IPS DF 6.9 (cell line): ENCODE results near the gene SH3GL1.

ENCODE experiments used
- DNase-seq: peaks from one replicate; pipeline ENCODE4 v3.0.0-alpha.2; 2013; ENCODE audit warnings: low read depth, low spot score
- H3K27ac ChIP-seq: one replicate; pipeline ENCODE4 v1.5.1; 2013; ENCODE audit warnings: low read length, control low read depth
- H3K27me3 ChIP-seq: 2 replicates; pipeline ENCODE4 v1.6.1; 2013; ENCODE audit warnings: mild to moderate bottlenecking, low read length; ENCODE audit not compliant: control insufficient read depth, insufficient read depth
- H3K36me3 ChIP-seq: 2 replicates; pipeline ENCODE4 v1.6.1; 2013; ENCODE audit warnings: low read length; ENCODE audit not compliant: control insufficient read depth, insufficient read depth
- H3K4me1 ChIP-seq: 2 replicates; pipeline ENCODE4 v1.6.1; 2013; ENCODE audit warnings: low read length; ENCODE audit not compliant: control insufficient read depth, insufficient read depth
- H3K4me3 ChIP-seq: 2 replicates; pipeline ENCODE4 v1.5.1; 2013; ENCODE audit warnings: mild to moderate bottlenecking, low read length
- H3K9me3 ChIP-seq: 2 replicates; pipeline ENCODE4 v1.6.1; 2013; ENCODE audit warnings: low read length, inconsistent platforms; ENCODE audit not compliant: control insufficient read depth, insufficient read depth
- WGBS: extraction: QIAGEN DNeasy Blood & Tissue Kit; methylation state at CpG from one replicate; pipeline ENCODE4 v1.1.7; 2013; ENCODE audit warnings: mixed read lengths, missing lambda C conversion rate; ENCODE audit not compliant: insufficient read length, insufficient coverage; 5-methylcytosine and 5-hydroxymethylcytosine counted together

SH3GL1 gene

DNA sequence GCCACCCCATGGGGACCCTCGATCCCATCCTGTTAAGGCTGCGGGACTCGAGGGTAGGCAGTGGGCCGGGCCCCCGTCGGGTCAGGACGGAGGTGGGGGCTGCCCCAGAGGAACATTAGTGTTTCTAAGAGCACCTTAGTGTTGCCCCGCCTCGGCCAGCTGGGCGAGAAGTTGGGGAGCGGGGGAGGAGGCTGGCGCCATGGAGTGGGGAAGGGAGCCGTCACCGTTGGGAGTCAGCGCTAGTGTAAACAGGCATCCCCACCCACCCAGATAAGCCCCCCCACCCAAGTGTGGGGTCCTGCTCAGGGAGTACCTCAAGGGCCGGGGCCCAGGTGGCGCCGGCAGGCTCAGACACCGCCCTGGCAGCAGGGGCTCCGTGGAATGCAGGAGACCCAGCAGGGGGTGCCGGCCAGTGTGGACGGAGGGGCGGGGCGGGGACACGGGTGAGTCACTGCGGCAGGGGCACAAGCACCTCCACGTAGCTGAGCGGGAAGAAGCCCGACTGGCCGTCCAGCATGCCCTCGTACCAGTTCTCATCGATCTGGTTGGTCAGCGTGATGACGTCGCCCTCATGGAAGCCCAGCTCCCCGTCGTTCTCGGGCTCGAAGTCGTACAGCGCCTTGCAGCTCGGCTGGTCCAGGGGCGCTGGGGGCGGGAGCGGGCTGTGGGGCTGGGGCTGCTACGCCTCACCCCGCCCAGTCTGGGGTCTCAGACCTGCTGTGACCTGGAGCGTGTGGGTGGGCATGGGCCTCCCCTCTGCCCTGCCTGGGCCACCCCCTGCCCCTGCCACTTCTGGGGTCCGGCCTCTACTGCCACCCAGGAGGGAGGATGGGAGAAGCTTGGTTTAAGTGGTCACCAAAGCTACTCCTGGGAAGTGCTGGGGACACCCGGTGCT lies 38.9 kb downstream of the SH3GL1 start:
- peaks cover 19% of the 10 kb centered on the region for H3K36me3 ChIP-seq
- no peaks in the 10 kb centered on the region for H3K9me3 ChIP-seq
- no peaks in the 10 kb centered on the region for H3K27me3 ChIP-seq
- no CpG with 5 or more reads among the region's 50 CpGs for WGBS
- H3K4me1 ChIP-seq = 0 out of 2 replicates have a peak, but pooled peaks cover 2% of the 10 kb centered on the region
- H3K4me3 ChIP-seq = no peak overlapping the region
- DNase-seq = no peak
- H3K27ac ChIP-seq = no peak overlapping the region

DNA sequence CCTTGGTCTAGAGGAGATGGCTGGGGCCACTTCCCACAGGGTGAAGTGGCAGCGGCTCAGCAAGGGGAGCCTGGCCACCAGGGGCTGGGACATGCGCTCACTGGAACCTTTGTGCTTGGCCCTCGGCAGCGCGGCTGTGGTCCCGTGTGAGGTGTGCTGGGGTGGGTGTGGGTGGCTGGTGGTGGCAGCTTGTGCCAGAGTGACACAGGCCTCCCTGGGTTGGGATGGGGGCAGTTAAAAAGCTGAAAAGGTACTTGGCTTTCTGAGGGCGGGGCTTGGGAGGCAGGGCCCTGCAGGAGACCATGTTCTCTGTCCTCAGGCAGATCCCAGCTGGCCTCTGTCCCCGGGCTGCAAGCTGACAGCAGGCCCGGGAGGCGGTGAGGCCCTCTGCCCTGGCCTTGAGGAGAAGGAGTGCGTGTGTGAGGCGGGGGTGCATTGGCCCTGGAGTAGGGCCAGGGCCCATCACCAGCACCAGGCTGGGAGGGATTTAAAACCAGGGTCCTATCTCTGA lies 39.7 kb downstream of the SH3GL1 start:
- Histone ChIP-seq H3K9me3 (no peaks in the 10 kb centered on the region), H3K4me1 (0 out of 2 replicates have a peak, but pooled peaks cover 2% of the 10 kb centered on the region), H3K27ac (no peak overlapping the region), H3K4me3 (no peak overlapping the region), H3K27me3 (no peaks in the 10 kb centered on the region), H3K36me3 (peaks cover 17% of the 10 kb centered on the region)
- DNase-seq = no peak
- no CpG with 5 or more reads among the region's 12 CpGs for WGBS

DNA sequence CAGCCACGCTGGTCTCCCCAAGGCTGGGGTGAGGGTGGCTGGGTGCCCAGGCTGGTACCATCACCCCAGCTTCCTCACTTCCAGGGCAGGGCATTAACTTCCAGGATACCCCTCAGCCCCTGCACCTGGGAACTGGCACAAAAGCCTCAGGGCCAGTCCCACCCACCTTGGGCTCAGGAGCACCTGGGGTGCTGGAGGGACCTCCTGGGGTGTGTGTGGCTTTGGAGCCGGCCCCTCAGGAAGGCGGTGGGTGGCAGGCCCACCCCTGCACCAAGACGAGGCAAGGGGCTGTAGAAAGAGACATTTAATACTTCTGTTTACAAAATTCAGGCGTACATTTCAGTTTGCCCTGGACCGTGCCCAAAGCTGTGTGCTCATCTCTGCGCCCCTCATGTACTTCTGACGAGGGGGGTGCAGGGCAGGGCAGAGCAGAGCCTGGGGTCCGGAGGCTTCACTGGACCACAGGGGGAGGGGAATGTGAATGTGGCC lies 40.2 kb downstream of the SH3GL1 start:
- Histone ChIP-seq H3K27ac (no peak overlapping the region), H3K4me3 (no peak overlapping the region), H3K4me1 (0 out of 2 replicates have a peak, but pooled peaks cover 2% of the 10 kb centered on the region), H3K36me3 (peaks cover 15% of the 10 kb centered on the region), H3K27me3 (no peaks in the 10 kb centered on the region), H3K9me3 (no peaks in the 10 kb centered on the region)
- no peak for DNase-seq
- no CpG with 5 or more reads among the region's 9 CpGs for WGBS

DNA sequence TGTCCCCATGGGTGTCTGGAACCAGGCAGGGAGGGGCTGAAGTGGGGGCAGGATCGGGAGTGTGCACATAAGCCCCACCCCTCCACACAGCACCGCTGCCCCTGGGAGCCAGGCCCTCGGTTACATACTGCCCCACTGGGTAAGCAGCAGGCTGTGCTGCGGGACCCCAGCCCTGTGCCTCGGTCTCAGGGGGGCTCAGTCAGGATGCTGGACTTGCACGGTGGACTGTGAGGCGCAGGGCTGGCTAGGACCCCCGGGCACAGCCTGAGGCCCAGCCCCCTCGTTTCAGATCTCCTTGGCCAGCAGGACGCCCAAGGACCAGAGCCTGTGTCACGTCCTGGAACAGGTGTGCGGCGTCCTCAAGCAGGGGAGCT lies 40.7 kb downstream of the SH3GL1 start:
- no peak overlapping the region for H3K4me3 ChIP-seq
- no peaks in the 10 kb centered on the region for H3K9me3 ChIP-seq
- DNase-seq = no peak
- 0 out of 2 replicates have a peak, but pooled peaks cover 2% of the 10 kb centered on the region for H3K4me1 ChIP-seq
- no CpG with 5 or more reads among the region's 13 CpGs for WGBS
- H3K36me3 ChIP-seq = peaks cover 13% of the 10 kb centered on the region
- no peaks in the 10 kb centered on the region for H3K27me3 ChIP-seq
- no peak overlapping the region for H3K27ac ChIP-seq

DNA sequence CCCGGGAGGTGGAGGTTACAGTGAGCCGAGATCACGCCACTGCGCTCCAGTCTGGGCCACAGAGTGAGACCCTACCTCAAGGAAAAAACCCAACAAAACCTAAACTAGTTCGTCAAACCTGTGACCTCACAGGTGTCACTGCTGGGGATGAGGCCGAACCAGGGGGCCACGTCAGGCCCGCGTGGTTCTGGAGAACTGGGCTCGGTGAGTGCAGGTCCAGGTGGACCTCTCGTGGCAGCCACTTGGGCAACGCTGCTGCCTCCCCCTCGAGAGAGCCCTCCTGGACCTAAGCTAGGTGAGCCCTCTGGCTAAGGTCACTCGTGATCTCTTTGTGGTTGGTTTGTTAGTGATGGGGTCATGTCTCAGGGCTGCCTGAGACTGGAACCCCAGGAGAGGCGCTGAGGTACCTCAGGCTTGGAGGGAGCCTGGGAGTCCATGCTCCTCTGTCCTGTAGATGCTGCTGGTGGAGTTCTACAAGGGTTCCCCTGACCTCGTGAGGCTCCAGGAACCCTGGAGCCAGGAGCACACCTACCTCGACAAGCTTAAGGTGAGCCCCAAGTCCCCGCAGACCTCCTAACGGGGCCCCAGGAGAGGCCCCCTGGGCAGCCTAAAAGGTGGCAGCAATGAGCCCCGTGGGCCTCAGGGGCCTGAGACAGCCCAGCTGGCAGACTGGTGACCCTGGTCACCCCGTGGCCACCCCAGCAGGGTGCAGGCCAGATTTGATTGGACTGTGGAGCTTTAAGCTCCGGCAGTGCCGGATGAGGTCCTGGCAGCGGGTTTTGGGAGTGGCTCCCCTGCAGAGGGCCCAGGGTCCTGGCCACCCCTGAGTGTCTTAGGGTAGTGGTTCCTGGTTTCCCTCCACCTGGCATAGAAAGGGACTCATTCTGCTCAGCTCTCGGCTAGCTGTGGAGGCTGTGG lies 41.4 kb downstream of the SH3GL1 start:
- Histone ChIP-seq H3K27me3 (no peaks in the 10 kb centered on the region), H3K4me1 (0 out of 2 replicates have a peak, but pooled peaks cover 2% of the 10 kb centered on the region), H3K9me3 (no peaks in the 10 kb centered on the region), H3K27ac (no peak overlapping the region), H3K36me3 (peaks cover 16% of the 10 kb centered on the region), H3K4me3 (no peak overlapping the region)
- no peak for DNase-seq
- WGBS = no CpG with 5 or more reads among the region's 25 CpGs

DNA sequence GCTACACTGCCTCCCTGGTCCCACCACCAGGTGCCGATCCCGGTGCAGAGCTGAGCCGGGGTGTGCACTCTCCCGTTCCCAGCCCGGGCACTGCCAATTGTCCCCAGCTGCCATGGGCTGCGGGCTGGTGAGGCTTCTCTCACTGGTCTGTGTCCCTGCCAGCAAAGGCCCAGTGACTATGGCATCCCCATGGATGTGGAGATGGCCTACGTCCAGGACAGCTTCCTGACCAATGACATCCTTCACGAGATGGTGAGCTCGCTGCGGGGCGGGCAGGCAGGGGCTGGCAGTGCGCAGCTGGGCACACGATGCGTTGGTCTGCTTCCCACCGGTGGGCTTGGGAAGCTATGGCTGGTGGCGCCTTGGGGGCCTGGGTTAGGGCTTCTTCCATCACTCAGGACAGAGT lies 42.4 kb downstream of the SH3GL1 start:
- WGBS = no CpG with 5 or more reads among the region's 16 CpGs
- Histone ChIP-seq H3K4me3 (no peak overlapping the region), H3K4me1 (0 out of 2 replicates have a peak, but pooled peaks cover 2% of the 10 kb centered on the region), H3K27ac (no peak overlapping the region), H3K36me3 (peaks cover 17% of the 10 kb centered on the region), H3K27me3 (no peaks in the 10 kb centered on the region), H3K9me3 (no peaks in the 10 kb centered on the region)
- DNase-seq = no peak

DNA sequence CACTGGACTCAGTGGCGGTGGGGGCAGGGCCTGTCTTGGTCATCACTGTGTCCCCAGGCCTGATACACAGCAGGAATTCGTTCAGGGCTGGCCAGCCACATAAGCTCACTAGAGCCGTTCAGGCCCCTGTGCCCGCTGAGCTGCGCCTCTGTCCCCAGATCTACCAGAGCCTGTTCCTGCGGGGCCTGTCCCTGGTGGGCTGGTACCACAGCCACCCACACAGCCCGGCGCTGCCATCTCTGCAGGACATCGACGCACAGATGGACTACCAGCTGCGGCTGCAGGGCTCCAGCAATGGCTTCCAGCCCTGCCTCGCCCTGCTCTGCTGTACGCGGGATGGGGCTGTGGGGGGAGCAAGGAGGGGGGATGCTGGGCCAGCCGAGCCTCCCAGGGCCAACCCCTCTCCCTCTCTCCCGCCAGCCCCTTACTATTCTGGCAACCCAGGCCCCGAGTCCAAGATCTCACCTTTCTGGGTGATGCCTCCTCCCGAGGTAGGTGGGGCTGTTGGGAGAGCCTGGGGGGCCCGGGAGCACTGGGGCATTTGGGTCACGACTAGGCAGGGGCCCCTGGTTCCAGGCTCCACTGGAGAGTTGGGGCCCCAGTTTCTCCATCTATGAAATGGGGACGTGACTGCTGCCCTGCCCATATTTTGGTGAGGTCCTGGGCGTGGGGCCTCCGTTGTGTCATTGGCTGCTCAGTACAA lies 43.1 kb downstream of the SH3GL1 start:
- DNase-seq = no peak
- peaks cover 17% of the 10 kb centered on the region for H3K36me3 ChIP-seq
- no CpG with 5 or more reads among the region's 23 CpGs for WGBS
- 0 out of 2 replicates have a peak, but pooled peaks cover 2% of the 10 kb centered on the region for H3K4me1 ChIP-seq
- no peak overlapping the region; the same call in 1 of the 2 replicates for H3K4me3 ChIP-seq
- H3K27me3 ChIP-seq = no peaks in the 10 kb centered on the region
- no peaks in the 10 kb centered on the region for H3K9me3 ChIP-seq
- H3K27ac ChIP-seq = no peak overlapping the region

DNA sequence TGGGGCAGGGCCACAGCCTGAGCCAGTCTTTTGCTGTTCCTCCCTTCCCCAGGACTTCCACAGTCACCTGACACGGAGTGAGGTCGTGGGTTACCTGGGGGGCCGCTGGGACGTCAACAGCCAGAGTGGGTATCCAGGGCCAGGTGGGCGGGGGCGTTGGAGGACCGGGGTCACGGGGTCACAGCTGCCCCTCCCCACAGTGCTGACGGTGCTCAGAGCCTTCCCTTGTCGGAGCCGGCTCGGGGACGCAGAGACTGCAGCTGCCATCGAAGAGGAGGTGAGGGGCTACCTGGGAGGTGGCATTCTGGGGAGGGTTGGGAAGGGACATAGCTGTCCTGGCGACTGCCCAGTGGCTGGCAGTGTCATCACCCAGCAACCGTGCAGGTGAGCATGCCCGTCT lies 45.5 kb downstream of the SH3GL1 start:
- no peaks in the 10 kb centered on the region for H3K9me3 ChIP-seq
- no peaks in the 10 kb centered on the region for H3K4me1 ChIP-seq
- H3K27ac ChIP-seq = no peak overlapping the region
- no CpG with 5 or more reads among the region's 17 CpGs for WGBS
- H3K36me3 ChIP-seq = peaks cover 13% of the 10 kb centered on the region
- DNase-seq = no peak
- H3K4me3 ChIP-seq = no peak overlapping the region
- H3K27me3 ChIP-seq = no peaks in the 10 kb centered on the region

DNA sequence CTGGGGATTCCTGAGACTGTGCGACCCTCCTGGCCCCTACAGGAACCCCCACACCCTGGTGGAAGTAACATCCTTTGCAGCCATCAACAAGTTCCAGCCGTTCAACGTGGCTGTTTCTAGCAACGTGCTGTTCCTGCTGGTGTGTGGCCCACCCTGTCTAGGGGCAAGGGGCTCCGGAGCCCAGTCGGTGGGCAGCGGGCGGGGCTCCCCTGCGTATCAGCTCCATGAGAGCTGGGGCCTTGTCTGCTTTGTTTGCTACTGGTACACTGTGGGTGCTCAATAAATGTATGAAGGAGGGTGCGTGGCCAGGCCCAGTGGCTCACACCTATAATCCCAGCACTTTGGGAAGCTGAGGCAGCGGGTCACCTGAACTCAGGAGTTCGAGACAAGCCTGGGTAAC lies 46.1 kb downstream of the SH3GL1 start:
- Histone ChIP-seq H3K27ac (no peak overlapping the region), H3K4me1 (no peaks in the 10 kb centered on the region), H3K9me3 (no peaks in the 10 kb centered on the region), H3K36me3 (peaks cover 13% of the 10 kb centered on the region), H3K4me3 (no peak overlapping the region), H3K27me3 (no peaks in the 10 kb centered on the region)
- no CpG with 5 or more reads among the region's 12 CpGs for WGBS
- no peak for DNase-seq
